Thoracic aorta (tissue), 2 donors: ENCODE measurements around the gene SLC38A5. TPM values are rescaled to one million over a fixed set of nuclear protein-coding genes. Genes with fewer than 3 reads are reported as not detected.
"Not testable (repeated sequence)": the region's sequence is repeated elsewhere in the genome, so short reads cannot be mapped to it uniquely, and the experiment has no call there.

Experiments
- ATAC-seq: fragments of 150-250 bp; one replicate; pipeline ENCODE4 v1.8.0; 2017; ENCODE audit warnings: low read depth; ENCODE audit not compliant: insufficient number of reproducible peaks, low FRiP score
- DNase-seq: peaks from one replicate; pipeline ENCODE4 v3.0.0-alpha.2; 2020; ENCODE audit warnings: low spot score
- H3K27ac ChIP-seq, 2 donors: fragments of 200-600 bp; sonication (generic); 1 replicate in 1 of 2; 2 replicates in 1 of 2; pipeline ENCODE4 v1.5.1; 2016; ENCODE audit warnings: mild to moderate bottlenecking in 2 of 2, moderate library complexity in 2 of 2
- H3K27me3 ChIP-seq: fragments of 200-600 bp; sonication (generic); replicated peaks from 2 replicates; pipeline ENCODE4 v1.6.0; 2016; ENCODE audit warnings: mild to moderate bottlenecking; ENCODE audit not compliant: insufficient read depth
- H3K36me3 ChIP-seq: fragments of 200-600 bp; sonication (generic); one replicate; pipeline ENCODE4 v1.5.1; 2016
- H3K4me1 ChIP-seq, 2 donors: fragments of 200-600 bp; sonication (generic); 1 replicate in 1 of 2; 2 replicates in 1 of 2; pipeline versions ENCODE4 v1.5.1 to v1.6.0; 2016; ENCODE audit warnings: low read depth in 2 of 2, mild to moderate bottlenecking in 1 of 2; ENCODE audit not compliant: control insufficient read depth in 1 of 2
- H3K4me3 ChIP-seq: fragments of 200-600 bp; sonication (generic); 2 replicates; pipeline ENCODE4 v1.5.1; 2016; ENCODE audit warnings: mild to moderate bottlenecking
- H3K9me3 ChIP-seq: fragments of 200-600 bp; sonication (generic); 2 replicates; pipeline ENCODE4 v1.5.1; 2016
- total RNA-seq, 2 donors: library from RNA; depleted of rRNA; stranded (reverse); fragments of >200 nt; gene quantifications; one replicate each; pipeline versions ENCODE4 v1.1.0 to v1.2.3, GENCODE V29; 2016

SLC38A5 gene
- total RNA-seq, 2 donors from 2014 or later = 3.4 to 4.9 TPM

DNA sequence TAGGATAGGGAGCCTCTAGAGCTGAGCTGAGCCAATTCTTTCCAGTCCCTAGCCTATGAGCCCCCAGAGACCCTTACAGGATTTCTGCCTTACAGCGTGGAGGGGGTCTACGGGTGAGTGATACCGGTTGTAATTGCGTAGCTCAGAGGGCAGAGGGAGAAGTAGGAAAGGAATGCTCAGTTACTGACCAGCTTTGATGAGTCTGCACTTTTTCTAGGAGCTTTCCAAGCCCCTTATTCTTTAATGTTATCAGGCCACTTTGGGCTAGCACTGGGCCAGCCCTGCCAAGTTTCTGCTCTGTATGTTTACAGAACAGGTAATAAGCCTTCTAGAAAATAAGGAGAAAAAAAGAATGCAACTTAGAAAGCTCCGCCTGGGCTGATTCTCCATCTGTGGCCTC, 40.5 kb downstream of the SLC38A5 start:
- DNase-seq, H3K9me3 ChIP-seq, H3K4me1 ChIP-seq, H3K27ac ChIP-seq, H3K4me3 ChIP-seq, H3K27me3 ChIP-seq, H3K36me3 ChIP-seq, ATAC-seq: not testable (repeated sequence)

DNA sequence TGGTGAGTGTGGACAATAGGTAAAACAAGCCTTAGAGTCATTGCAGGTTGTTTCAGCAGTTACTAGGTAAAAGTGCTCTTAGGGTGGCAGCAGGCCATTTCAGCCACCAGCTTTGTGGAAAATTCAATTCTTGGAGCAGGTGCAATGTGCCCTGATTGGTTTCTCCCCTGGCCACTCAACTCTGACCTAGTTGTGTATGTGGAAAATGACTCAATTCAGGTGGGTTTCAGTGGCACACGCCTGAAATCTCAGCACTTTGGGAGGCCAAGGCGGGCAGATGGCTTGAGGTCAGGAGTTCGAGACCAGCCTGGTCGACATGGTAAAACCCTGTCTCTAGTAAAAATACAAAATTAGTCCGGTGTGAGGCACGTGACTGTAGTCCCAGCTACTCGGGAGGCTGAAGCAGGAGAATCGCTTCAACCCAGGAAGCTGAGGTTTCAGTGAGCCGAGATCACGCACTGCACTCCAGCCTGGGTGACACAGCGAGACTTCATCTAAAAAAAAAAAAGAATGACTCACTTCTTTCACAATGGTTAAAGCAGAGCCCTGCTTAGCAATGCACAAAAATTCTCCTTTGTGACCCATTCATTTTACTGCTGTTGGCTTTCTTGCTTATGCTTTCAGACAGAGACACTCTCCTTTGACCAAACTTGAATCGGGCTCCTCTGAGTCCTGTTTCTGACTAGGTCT, 42.9 kb downstream of the SLC38A5 start:
- not testable (repeated sequence) for H3K4me1 ChIP-seq, H3K27ac ChIP-seq, DNase-seq, H3K9me3 ChIP-seq, H3K27me3 ChIP-seq, H3K4me3 ChIP-seq, ATAC-seq, H3K36me3 ChIP-seq

DNA sequence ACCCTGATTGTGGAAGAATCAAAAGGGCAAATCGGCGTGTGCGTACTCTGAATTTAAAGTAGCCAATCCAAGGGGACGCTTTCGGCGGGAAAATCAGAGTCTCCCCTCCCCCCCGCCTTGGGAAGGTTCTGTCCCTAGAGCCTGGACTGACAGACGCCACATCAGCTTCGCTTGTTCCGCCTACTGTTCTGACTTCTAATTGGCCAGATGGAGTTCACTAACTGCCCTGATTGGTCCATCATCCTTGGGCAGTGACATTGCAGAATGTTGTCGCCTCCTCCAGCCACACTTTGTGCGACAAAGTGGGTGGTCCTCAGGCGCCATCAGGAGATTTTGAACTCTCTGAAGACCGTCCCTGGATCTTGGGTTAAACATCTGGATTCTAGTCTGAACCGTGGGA, 58.2 kb downstream of the SLC38A5 start, which contains the start of gene SSX4B:
Gene SSX4B (minus strand): TSS at position 101 of the 400 bp plus-strand sequence. CDS start 588 bp downstream, outside the sequence.
- H3K27ac ChIP-seq, H3K36me3 ChIP-seq, H3K4me1 ChIP-seq, H3K4me3 ChIP-seq, ATAC-seq, DNase-seq, H3K9me3 ChIP-seq, H3K27me3 ChIP-seq: not testable (repeated sequence)

Other genes starting within 250 kb of the SLC38A5 start
- gene SSX1, start 214.9 kb downstream of the SLC38A5 start, total RNA-seq = not detected
- not detected for gene SSX3, start 113.6 kb downstream of the SLC38A5 start, total RNA-seq
- gene SSX4, start 86.7 kb downstream of the SLC38A5 start, total RNA-seq = not detected
- not detected for gene SSX4B, start 58.3 kb downstream of the SLC38A5 start, total RNA-seq
- 10 to 100 TPM; 44.7 to 61.0 TPM for gene FTSJ1, start 5.9 kb upstream of the SLC38A5 start, total RNA-seq
- 10 to 100 TPM; 15.0 to 19.1 TPM for gene PORCN, start 38.7 kb upstream of the SLC38A5 start, total RNA-seq
- 10 to 100 TPM in 1 of 2 donors, 1 to 10 TPM in 1; 3.5 to 18.8 TPM for gene EBP, start 51.5 kb upstream of the SLC38A5 start, total RNA-seq
- 10 to 100 TPM; 11.4 to 13.6 TPM for gene TBC1D25, start 69.5 kb upstream of the SLC38A5 start, total RNA-seq
- 100 to 1,000 TPM; 199 to 230 TPM for gene RBM3, start 104.2 kb upstream of the SLC38A5 start, total RNA-seq
- gene WDR13, start 127.2 kb upstream of the SLC38A5 start, total RNA-seq = 100 to 1,000 TPM; 119 to 145 TPM
- gene WAS, start 213.5 kb upstream of the SLC38A5 start, total RNA-seq = 1 to 10 TPM; 8.5 to 9.1 TPM
- gene SUV39H1, start 226.5 kb upstream of the SLC38A5 start, total RNA-seq = 1 to 10 TPM; 3.5 to 4.4 TPM